NCI-H774 (cell line): ENCODE measurements around the gene BHLHA15.
"Not testable (repeated sequence)": the region's sequence is repeated elsewhere in the genome, so short reads cannot be mapped to it uniquely, and the experiment has no call there.

ENCODE experiments used
- DNase-seq: peaks from one replicate; lab custom pipeline; 2025; lab: John Stamatoyannopoulos, UW

The BHLHA15 gene

DNA sequence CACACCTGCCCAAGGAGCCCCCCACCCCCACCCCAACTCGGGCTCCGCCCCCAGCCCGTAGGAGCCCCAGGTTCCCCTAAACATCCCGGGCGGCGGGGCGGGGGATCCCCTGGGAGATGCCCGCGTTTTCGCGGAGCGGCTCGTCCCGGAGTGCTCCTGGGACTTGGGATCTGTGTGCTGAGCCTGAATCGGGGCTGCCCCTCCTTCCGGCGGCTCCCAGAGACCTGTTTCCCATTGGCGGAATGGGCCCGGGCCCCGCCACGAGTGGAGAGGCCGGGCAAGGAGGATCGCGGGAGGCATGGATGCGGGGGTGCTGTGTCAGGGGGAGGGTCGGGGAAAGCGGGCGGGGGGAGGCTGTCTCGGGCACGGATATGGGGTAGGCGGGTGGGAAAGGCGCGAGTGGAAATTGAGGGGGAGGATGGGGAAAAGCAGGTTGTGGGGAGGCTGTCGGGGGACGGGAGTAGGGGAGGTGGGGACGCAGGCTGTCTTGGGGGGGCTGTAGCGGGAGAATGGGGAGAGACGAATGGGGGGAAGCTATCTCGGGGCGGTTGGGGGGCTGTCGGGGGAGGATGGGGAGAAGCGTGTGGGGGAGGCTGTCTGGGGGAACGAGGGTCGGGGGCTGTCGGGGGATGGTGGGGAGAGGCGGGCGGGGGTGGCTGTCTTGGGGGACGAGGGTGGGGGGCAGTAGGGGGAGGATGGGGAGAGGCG is 572 bp upstream of the BHLHA15 start:
- peak; percentile 19 for DNase-seq

DNA sequence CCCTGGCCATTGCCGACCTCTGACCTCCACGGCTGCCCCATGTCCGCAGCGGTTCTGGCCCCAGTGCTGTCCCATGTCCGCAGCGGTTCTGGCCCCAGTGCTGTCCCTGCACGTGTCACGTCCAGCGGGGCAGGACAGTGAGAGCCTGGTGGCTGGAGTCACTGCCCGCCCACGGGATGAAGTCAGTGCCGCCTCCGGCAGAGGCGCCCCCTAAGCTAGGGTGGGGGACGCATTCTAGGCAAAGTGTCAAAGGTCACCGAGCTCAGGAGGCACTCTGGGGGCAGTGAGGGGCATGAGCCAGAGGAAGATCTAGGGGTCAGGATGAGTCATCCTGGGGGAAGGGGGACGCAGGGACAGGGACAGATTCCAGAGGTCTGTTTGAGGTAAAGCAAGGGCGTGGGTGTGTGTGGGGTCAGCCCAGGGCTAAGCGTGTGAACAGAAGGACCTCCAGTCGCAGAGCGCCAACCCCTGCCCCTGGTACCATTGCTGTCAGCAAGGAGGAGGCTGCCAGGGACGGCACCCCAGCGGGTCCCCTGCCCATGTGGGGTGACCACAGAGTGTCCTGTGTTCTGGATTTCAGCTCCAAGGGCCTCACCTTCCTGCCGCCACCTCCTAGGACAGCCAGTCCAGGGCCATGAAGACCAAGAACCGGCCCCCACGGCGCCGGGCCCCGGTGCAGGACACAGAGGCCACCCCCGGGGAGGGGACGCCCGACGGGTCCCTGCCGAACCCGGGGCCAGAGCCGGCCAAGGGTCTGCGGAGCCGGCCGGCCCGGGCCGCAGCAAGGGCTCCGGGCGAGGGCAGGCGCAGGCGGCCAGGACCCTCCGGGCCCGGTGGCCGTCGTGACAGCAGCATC is 665 bp downstream of the BHLHA15 start:
- DNase-seq, result no peak

DNA sequence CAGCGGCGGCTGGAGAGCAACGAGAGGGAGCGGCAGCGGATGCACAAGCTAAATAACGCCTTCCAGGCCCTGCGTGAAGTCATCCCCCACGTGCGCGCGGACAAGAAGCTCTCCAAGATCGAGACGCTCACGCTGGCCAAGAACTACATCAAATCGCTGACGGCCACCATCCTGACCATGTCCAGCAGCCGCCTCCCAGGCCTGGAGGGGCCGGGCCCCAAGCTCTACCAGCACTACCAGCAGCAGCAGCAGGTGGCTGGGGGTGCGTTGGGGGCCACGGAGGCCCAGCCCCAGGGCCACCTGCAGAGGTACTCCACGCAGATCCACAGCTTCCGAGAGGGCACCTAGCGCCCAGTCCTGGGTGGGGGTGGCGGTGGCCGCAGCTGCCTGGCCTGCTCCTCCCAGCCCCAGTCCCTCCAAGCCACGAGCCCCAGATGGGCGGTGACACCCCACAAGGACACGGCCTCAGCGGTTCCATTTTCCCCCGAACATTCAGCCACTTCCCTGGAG is 1.3 kb downstream of the BHLHA15 start:
- DNase-seq, result no peak

DNA sequence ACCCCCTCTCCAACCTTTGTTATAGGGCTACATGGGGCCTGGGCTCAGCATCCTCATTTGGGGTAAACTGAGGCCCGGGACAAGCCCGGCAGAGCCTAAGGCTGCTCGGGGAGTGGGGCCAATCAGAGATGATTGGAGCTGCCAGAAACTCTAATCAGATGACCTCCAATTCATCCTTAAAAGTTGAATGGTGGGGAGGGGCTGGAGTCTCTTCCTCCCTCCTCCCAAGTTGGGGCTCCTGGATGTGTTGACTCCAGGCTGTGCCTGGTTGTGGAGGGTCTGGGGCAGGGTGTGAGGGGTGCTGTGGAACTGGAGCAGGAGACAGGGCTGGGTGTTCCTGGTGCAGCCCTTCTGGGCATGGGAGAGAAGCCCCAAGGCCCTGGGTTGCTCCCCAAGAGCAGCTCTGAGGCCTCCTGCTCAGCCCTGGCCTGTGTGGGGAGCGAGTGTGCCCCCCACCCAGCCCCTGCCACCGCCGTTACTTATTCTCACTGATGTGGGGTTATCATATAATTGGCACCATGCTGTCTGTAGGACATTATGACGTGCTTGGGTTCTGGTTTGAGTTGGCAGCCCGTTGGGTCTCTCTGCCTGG is 2.2 kb downstream of the BHLHA15 start:
- no peak for DNase-seq

DNA sequence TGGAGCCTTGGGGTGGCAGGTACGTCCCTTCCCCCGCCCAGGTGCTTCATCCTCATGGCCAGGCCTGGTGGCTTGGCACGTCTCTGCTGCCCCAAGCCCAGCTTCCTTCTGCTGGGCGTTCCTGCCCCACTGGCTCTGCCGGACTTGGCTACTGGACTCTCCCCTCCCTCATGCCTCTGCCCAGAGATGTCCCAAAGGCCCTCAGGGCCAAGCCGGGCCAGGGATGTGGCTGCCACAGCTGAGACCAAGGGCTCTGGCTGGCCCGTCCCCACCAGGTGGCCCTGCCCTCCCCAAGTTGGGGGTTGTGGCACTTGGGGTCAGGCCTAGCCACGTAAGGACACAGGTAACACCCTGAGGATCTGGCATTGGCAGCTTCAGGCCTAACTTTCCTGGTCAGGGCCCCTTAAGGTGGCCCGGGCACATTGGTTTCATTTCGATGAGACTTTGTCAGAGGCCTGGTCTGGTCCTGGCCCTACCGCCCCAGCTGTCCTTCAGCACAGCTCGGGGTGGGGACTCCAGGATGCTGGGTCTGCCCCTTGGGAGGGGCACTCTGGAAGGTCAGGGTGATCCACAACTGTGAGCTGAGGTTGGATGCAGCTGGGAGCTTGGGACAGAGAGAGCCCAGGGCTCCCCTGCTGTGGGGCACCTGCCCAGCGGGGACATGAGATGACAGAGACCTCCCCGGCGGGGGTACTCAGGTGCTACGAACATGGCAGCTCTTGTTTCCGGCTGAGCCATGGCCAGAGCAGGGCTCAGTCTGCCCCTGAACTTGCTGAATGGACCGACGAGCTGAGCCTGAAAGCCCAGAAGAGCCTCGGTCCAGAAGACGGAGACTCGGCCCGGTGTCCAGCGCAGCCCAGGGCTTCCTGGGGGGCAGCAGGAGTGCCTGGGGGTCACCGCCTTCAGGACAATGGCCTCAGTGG is 2.9 kb downstream of the BHLHA15 start:
- DNase-seq, result no peak

DNA sequence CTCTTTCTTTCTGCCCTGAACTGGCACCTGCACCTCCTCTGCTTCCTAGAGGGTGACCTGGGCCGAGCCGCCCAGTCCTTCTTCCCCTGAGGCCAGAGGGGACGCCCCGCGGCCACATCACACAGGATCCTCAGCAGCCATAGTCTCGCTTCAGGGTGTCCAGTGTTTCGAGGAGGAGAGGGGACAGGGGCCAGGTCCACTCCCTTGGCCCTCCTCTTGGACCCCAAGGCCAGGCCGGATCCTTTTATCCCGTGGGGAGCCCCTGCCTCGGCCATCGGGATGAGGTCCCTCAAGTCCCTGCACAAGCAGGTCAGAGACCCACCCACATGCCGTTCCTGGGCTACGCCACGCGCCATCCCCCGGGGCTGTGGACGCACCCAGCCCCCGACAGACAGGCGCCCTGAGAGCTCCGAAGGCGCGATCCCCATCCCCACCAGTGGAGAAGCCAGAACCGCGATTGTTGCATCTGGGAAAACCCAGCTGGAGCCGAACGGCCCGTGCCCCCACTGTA is 3.6 kb downstream of the BHLHA15 start:
- no peak for DNase-seq

DNA sequence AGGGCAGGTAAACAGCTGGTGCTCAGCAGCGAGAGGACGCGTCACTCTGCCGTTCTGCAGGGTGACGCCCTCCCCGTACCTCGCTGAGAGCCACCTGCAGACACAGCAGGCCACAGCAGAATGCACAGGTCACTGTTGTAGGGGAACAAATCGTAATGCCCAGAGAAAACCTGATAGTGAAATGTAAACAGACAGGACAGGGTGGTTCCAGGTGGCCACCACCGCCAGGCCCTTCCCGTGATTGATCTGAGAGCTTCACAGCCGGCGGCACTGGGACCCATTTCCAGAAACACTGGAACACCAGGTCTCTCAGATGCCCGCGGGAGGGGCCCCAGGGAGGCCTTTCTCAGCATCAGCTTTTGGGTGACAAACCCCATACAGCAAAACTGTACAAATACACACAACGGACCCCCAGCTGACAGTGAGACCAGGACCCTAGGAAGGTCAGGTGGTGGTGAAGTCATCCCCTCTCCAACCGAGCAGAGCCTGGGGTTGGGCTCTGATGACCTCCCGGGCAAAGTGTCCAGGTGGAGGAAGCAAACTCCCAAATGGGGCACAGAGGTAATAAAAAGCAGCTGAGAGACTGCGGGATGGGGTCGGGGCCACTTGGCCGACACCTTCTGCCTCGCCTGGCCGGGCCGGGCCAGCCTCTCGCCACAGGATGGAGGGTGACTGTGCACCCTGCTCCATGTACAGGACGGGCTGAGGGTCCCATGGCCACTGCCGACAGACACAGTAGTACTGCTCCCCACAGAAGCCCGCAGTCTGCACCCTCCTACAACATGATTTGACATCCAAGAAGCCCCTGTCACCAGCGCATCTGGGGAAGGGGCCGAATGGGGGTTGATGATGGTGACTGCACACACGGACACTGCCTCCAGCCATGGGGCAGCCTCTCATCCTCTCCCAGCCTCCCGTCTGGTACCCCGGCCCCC is 4.6 kb downstream of the BHLHA15 start:
- DNase-seq, result peak; percentile 3

DNA sequence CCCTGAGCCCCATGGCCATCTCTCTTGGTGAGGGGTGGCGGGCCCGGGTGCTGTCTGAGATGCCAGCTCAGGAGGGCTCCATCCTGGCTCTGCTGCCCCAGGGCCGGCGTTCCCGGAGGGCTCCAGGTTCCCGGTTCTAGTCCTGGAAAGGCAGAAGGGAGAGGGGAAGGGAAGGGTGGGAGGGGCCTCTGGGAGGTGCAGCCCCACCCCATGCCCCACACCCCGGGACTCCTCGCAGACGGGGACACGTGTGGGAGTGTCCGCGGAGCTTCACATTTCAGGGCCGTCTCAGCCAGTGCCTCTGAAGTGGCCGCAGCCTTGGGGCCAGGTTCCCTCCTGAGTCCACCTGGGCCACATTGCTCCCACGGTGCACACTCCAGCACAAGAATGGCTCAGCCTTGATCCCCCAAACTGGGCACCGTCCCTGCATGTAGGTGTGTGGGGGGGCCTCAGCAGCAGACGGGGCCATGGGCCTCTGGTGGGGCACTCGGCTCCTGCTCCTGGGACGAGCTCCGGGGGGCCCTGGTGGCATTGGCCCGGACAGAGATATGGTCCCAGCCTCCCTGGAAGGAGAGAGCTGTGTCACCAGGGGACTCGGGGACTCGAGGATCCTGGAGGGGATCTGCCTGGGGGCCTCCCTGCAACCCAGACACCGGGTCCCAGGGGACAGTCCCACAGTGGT is 5.8 kb downstream of the BHLHA15 start:
- DNase-seq, result no peak

DNA sequence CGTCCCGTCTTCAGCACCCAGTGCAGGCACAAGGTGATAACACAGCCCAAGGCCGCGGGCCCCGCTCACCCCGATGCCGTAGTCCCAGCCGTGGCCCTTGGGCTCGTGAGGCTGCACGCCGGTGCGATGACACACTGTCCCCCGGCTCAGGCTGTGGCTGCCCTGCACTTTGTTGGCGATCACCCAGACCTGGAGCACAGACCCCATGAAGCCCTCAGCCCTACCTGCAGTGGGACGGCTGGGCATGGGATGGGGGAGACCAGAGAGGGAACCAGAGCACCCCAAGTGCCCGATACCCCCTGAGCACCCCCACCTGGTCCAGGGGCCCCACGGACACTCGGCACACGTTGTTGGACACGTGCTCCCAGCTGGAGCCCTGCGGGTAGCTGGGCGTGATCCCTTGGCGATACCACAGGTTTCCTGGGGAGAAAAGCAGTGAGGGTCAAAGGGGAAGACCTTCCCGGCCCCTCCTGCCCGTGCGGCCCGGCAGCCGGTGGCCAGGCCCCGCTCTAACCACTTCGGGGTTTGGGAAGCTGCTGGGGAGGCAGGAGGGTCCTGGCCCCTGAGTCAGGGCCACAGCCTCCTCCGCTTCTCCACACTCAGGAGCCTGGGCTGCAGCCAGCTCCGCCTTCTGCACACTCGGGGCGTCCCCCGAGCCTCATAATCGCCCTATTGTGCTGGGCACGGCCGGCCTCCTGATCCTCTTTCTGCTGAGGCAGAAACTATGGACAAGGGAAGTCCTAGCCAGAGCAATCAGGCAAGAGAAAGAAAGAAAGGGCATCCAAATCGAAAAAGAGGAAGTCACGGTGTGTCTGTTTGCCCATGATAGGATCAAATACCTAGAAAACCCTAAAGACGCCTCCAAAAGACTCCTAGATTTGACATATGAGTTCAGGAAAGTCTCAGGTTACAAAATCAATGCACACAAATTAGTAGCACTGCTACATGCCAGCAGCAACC is 6.7 kb downstream of the BHLHA15 start:
- DNase-seq, result no peak

DNA sequence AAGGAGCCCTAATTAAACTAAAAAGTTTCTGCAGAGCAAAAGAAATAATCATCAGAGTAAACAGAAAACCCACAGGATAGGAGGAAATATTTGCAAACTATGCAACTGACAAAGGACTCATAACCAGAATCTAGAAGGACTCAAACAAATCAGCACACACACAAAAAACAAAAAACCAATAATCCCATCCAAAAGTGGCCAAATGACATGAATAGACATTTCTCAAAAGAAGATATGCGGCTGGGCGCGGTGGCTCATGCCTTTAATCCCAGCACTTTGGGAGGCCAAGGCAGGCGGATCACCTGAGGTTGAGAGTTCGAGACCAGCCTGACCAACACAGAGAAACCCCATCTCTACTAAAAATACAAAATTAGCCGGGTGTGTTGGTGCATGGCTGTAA is 8.1 kb downstream of the BHLHA15 start:
- DNase-seq, result not testable (repeated sequence)

DNA sequence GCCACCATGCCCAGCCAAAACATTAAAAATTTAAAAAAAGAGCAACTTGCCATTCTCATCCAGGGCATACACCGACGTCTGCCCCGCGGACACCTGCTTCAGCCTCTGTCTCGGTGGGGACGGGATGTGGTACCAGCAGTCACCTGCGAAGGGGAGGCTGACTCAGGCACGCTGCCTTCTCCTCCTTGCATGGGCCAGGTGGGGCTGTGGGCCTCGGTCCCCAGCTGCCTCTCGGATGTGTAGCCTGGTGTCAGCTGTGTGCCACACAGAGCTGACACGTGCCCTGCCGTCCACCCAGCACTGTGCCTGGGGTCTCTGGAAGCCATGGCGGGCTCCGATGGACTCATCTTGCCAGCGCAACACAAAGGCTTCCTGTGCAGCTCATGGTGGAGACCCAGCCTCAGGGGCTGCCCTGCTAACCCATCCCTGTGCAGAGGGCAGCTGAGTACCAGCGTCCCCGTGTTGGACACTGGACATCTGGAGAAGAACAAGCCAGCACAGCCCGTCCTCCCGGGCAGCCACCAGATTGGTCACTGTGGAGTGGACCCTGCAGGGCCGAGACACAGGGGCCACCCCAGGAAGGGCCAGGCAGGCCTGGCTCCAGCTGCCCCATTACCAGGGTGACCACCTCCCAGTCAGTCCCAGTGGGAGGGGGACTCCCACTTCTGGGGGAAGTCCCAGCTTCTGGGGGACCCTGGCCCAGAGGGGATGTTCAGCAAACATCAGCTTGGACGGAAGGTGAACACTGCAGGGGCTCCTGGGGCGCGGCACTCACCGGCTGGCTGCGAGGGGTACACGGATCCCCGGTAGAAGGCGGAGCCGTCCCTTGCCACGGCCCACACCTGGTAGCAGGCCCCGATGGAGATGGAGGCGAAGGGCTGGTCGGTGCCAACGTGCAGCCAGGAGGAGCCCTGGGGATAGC is 10.6 kb downstream of the BHLHA15 start:
- no peak for DNase-seq

DNA sequence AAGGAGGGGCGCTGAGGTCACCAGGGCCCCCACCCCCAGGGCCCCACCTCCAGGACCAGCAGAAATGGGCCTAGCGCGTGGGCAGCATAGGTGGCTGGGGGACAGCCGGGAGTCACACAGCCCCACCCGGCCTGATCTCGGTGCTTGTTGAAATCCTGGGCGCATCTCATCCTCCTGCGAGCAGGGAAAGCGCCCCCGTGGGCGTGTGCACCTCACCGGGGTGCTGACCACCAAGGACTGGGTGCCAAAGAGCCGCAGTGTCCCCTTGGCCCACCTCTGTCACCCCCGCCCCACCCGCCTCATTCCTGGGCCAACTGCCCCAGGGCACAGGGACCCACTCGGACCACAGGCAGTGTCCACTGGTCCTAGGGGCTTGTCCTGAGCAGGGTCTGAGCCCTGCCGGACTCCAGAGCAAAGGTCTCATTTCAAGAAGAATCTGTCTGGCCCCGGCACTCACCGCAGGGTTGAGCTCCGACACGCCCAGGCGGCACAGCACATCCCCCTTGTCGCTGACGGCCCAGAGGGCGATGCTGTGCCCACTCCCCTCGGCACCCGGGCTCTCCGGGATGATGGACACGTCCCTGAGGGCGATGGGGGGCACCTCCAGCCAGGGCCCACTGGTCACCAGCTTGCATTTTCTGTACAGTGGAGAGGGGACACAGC is 11.4 kb downstream of the BHLHA15 start:
- no peak for DNase-seq

DNA sequence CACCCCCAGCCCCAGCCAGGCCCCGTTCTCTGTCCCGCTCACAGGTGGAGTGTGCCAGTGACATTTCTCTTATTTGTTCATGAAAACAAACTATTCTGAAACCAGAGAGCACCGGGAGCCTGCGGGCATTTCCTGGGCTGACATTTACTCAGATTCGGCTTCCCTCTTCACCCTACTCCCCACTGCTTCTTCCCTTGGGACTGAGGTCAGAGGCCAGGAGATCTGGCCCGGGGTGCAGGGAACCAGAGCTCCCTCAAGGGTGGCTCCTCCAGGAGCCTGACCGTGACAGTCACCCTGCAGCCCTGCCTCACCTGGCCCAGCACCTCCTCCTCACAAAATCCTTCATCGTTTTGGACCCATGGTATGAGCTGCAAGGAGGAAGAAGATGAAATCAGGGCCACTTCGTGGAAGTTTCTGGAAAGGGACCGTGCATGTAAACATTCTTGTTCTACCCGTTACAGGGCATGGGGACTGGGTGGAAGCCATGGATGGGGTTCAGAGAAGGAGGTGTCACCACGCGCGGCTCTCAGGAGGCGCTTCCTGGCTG is 12.2 kb downstream of the BHLHA15 start:
- DNase-seq, result no peak

DNA sequence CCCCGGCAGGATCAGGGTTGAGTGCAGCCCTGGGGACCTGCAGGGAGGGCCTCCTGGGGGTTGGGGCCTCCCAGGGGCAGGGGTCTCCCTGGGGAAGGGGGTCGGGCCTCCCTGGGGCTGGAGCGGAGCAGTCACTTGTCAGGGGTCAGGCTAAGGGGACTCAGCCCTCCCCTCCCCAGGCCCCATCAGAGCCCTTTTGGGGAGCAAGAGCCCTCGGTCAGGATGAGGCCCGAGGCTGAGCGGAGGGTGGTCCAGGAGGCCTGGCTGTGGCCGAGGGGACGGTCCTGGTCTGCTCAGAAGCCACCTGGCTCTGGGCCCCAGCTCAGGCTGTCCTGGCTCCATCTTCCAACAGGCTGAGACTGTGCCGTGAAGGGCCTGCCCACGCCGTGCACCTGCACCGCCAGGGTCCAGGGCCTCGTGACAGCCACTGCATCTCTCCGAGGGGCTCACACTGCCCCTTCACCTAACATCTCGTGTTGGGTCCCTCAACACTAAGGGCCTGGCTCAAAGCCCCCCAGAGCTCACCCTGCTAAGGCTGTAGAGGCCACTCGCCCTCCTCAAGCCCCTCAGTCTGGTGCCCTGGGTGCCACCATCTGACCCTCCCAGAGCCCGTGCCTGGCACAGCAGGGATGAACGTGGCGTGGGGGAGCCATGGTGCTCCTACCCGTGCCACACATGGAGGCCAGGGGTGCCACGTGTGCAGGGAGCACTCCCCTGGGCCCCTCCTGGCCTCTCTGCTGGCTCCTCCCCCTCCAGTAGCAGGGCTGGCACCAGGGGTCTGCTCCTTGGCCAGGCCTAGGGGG is 12.9 kb downstream of the BHLHA15 start:
- DNase-seq, result no peak

DNA sequence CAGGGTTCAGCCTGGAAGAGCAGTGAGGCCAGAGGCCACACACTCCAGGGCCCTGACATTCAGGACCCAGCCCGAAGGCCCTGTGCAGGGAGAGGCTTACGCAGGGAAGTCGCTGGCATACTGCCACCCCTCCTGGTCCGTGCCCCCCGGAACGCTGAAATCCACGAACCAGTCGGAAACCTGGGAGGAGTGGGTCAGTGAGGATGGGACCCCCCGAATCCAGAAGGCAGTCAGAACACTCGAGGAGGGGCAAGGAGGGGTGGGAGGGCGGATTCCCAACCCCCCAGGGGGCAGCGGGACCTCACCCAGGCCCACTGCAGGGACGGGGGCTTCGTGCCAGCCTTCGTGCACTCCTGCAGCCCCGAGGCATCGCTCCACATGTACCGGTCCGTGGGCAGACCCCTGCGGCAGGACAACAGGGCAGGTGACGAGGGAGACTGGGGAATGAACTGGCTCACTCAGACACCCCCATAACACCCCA is 13.5 kb downstream of the BHLHA15 start:
- DNase-seq, result no peak
